Measurements from ENCODE around the gene PLA2G4A. TPM values are rescaled to one million over a fixed set of nuclear protein-coding genes. Genes with fewer than 3 reads are reported as not detected.

The PLA2G4A gene
- total and polyA plus RNA-seq, 2 experiments from 2014 or later = 1.6 to 2.9 TPM

DNA sequence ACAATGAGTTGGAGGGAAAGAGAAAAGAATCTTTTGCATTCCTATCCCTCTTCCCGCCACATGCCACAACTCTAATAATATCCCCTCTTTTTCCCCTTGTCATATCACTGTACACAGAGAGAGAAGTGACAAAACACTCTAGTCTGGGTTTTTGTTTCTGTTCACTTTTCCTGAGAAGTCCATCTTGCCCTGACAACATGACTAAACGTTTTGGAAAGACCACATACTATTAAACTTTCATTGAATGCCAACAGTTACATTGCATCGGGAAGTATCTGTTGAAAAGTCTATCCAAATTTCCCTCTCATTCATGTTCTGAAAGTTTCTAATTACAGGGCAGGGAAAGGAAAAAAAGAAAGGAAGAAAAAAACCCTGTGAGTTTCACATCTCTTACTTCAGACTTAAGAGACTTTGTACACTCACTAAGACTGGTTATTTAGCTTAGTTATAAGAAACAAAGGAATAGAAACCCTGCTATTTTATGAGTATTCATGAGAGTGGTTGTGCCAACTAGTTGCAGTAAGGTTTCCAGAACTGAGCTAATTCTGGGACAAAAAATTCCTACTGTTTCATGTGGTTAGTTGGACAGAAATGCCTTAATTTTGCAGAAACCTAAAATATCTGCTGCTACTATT is 16.9 kb downstream of the PLA2G4A start:
- DNase-seq = peak; percentile 10
- 28 to 38% methylated on average over 3 of the region's 3 CpGs for WGBS, 2 experiments (ENCODE audit: low coverage in 1 of 2, low lambda C conversion rate in 2 of 2, missing lambda C conversion rate in 2 of 2)
- H3K27ac ChIP-seq = no peak overlapping the region
- H3K79me2 ChIP-seq (ENCODE audit: insufficient read depth) = no peaks in the 10 kb centered on the region
- TF ChIP-seq EZH2phosphoT487 (IDR thresholded peaks at IDR 0.05; ENCODE audit: insufficient read depth, low read depth) (no peak), EZH2 (IDR thresholded peaks at IDR 0.05; ENCODE audit: insufficient read depth, poor library complexity, severe bottlenecking) (no peak)
- no peaks in the 10 kb centered on the region for H3K27me3 ChIP-seq (replicated peaks; ENCODE audit: insufficient read depth)
- in situ Hi-C loops (cut with MboI) = no loop called here
- H3K9ac ChIP-seq = no peak overlapping the region
- no peaks in the 10 kb centered on the region for H3K9me2 ChIP-seq (ENCODE audit: insufficient read depth)
- no peak overlapping the region for H3K4me2 ChIP-seq (ENCODE audit: unreplicated experiment)
- peak overlapping the region; percentile 25; the same call in 1 of the 2 replicates for H2AFZ ChIP-seq
- no peaks in the 10 kb centered on the region for H3K36me3 ChIP-seq (ENCODE audit: low read depth)
- no peaks in the 10 kb centered on the region for H3K9me3 ChIP-seq (ENCODE audit: low read depth)
- H3K4me1 ChIP-seq (ENCODE audit: insufficient read depth) = no peaks in the 10 kb centered on the region
- H4K20me1 ChIP-seq (ENCODE audit: insufficient read depth) = no peaks in the 10 kb centered on the region
- H3K4me3 ChIP-seq = no peak overlapping the region
- no peaks in the 10 kb centered on the region for H3F3A ChIP-seq (ENCODE audit: insufficient read depth)

DNA sequence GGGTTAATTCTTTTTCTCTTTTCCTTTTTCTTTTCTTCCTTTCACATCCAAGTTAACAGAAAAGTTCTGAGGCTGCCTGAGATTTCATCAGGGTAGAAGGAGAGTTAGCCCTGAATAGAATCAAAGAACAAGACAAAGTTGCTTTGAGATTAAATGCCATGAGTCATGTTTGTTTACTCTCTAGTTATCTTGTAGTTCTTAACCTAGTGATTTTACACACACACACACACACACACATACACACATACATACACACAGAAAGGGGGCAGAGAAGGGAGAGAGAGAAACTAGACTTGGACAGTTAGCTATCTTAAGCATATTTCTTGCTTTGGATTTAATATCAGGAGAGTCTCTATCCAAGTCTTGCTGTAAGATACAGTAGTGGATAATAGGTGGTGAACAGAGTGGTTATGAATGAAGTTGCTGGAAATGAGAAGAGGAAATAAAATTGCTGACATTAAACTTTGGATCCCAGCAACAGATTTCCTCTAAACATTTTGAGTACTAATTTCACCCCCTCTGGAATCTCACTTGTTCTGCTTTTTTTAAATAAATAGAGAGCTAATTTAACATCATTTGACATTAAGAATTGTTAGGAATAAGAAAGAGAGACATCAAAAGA is 19.9 kb downstream of the PLA2G4A start:
- Histone ChIP-seq H3K36me3 (ENCODE audit: low read depth) (no peaks in the 10 kb centered on the region), H2AFZ (no peak overlapping the region), H3K4me1 (ENCODE audit: insufficient read depth) (no peaks in the 10 kb centered on the region), H3K9ac (no peak overlapping the region), H3K9me3 (ENCODE audit: low read depth) (no peaks in the 10 kb centered on the region), H3F3A (ENCODE audit: insufficient read depth) (no peaks in the 10 kb centered on the region), H3K9me2 (ENCODE audit: insufficient read depth) (no peaks in the 10 kb centered on the region), H3K4me2 (ENCODE audit: unreplicated experiment) (no peak overlapping the region), H3K27ac (no peak overlapping the region), H3K27me3 (replicated peaks; ENCODE audit: insufficient read depth) (no peaks in the 10 kb centered on the region), H4K20me1 (ENCODE audit: insufficient read depth) (no peaks in the 10 kb centered on the region), H3K79me2 (ENCODE audit: insufficient read depth) (no peaks in the 10 kb centered on the region), H3K4me3 (no peak overlapping the region)
- TF ChIP-seq EZH2 (IDR thresholded peaks at IDR 0.05; ENCODE audit: insufficient read depth, poor library complexity, severe bottlenecking) = no peak
- TF ChIP-seq EZH2phosphoT487 (IDR thresholded peaks at IDR 0.05; ENCODE audit: insufficient read depth, low read depth) = no peak
- in situ Hi-C loops (cut with MboI) = no loop called here
- DNase-seq = no peak

DNA sequence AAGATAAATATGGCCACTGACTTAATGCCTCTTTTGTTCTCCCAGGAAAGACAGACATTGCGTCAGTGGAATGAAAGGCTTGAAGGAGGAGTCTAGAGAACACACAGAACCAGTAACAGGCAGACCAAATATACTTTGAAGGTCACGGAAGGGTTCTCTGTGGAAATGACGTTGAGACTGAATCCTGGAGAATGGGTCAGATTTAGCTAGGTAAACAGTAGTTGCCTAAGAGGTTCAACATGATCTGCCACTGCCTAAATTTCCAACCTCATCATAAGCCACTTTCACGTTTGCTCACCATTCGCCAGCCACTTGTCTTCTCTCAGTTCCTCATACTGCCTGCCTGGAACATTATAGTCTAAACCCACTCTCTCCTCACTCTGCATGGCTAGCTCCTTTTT is 20.5 kb downstream of the PLA2G4A start:
- DNase-seq = no peak
- 82 to 83% methylated on average over 5 of the region's 5 CpGs for WGBS, 2 experiments (ENCODE audit: low coverage in 1 of 2, low lambda C conversion rate in 2 of 2, missing lambda C conversion rate in 2 of 2)
- no peak for TF ChIP-seq EZH2 (IDR thresholded peaks at IDR 0.05; ENCODE audit: insufficient read depth, poor library complexity, severe bottlenecking)
- no peak for TF ChIP-seq EZH2phosphoT487 (IDR thresholded peaks at IDR 0.05; ENCODE audit: insufficient read depth, low read depth)
- no peaks in the 10 kb centered on the region for H4K20me1 ChIP-seq (ENCODE audit: insufficient read depth)
- no peak overlapping the region for H2AFZ ChIP-seq
- no peaks in the 10 kb centered on the region for H3K27me3 ChIP-seq (replicated peaks; ENCODE audit: insufficient read depth)
- H3K4me2 ChIP-seq (ENCODE audit: unreplicated experiment) = no peak overlapping the region
- no peaks in the 10 kb centered on the region for H3K36me3 ChIP-seq (ENCODE audit: low read depth)
- no peaks in the 10 kb centered on the region for H3K79me2 ChIP-seq (ENCODE audit: insufficient read depth)
- no peaks in the 10 kb centered on the region for H3K9me3 ChIP-seq (ENCODE audit: low read depth)
- no peak overlapping the region for H3K4me3 ChIP-seq
- no peak overlapping the region for H3K9ac ChIP-seq
- no peaks in the 10 kb centered on the region for H3F3A ChIP-seq (ENCODE audit: insufficient read depth)
- H3K27ac ChIP-seq = no peak overlapping the region
- H3K4me1 ChIP-seq (ENCODE audit: insufficient read depth) = no peaks in the 10 kb centered on the region
- H3K9me2 ChIP-seq (ENCODE audit: insufficient read depth) = no peaks in the 10 kb centered on the region
- in situ Hi-C loops (cut with MboI) = no loop called here

DNA sequence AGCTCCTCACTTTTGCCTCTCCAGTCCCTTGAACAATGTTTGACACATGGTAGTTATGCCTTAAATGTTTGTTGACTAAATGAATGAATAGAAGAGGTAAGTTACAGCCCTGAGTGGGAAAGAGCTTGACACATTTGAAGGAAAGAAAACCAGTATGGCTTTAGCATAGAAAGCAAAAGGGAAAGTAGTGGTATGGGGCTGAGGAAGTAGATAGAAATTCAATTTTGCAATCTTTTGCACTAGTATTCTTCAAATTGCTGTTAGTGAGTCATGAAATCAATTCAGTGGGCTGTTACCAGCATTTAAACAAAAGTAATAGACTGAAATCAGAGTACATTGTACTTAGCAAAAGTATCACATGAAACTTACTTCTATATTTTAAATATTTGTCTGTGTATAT is 21.1 kb downstream of the PLA2G4A start:
- Histone ChIP-seq H3K4me3 (no peak overlapping the region), H3K4me1 (ENCODE audit: insufficient read depth) (no peaks in the 10 kb centered on the region), H3K79me2 (ENCODE audit: insufficient read depth) (no peaks in the 10 kb centered on the region), H3K27me3 (replicated peaks; ENCODE audit: insufficient read depth) (no peaks in the 10 kb centered on the region), H4K20me1 (ENCODE audit: insufficient read depth) (no peaks in the 10 kb centered on the region), H3K9ac (no peak overlapping the region), H3K9me2 (ENCODE audit: insufficient read depth) (no peaks in the 10 kb centered on the region), H3K9me3 (ENCODE audit: low read depth) (no peaks in the 10 kb centered on the region), H3K27ac (no peak overlapping the region), H3F3A (ENCODE audit: insufficient read depth) (no peaks in the 10 kb centered on the region), H3K36me3 (ENCODE audit: low read depth) (no peaks in the 10 kb centered on the region), H2AFZ (no peak overlapping the region), H3K4me2 (ENCODE audit: unreplicated experiment) (no peak overlapping the region)
- in situ Hi-C loops (cut with MboI) = no loop called here
- TF ChIP-seq EZH2phosphoT487 (IDR thresholded peaks at IDR 0.05; ENCODE audit: insufficient read depth, low read depth) = no peak
- TF ChIP-seq EZH2 (IDR thresholded peaks at IDR 0.05; ENCODE audit: insufficient read depth, poor library complexity, severe bottlenecking) = no peak
- DNase-seq = no peak
